Measurements from ENCODE around the gene ADAMTS16.
"Not testable (repeated sequence)": the region's sequence is repeated elsewhere in the genome, so short reads cannot be mapped to it uniquely, and the experiment has no call there.

The ADAMTS16 gene

GRCh38 chr5:5139777-5140478 lies at the start of gene ADAMTS16:
Gene ADAMTS16 (plus strand): TSS chr5:5140330. CDS start chr5:5140468, 138 bp downstream.
- no peak for DNase-seq (ENCODE audit: low read depth in 2 of 2)

- no peak for DNase-seq (ENCODE audit: low read depth in 2 of 2)
Observed at GRCh38 chr5:5092149-5092548, 48.0 kb upstream of the ADAMTS16 start.

- DNase-seq (ENCODE audit: low read depth in 2 of 2) = no peak
Observed at GRCh38 chr5:5100635-5101034, 39.5 kb upstream of the ADAMTS16 start.

- no peak for DNase-seq (ENCODE audit: low read depth in 2 of 2)
Observed at GRCh38 chr5:5101676-5102075, 38.5 kb upstream of the ADAMTS16 start.

- no peak for DNase-seq (ENCODE audit: low read depth in 2 of 2)
Observed at GRCh38 chr5:5103245-5103644, 36.9 kb upstream of the ADAMTS16 start.

- no peak for DNase-seq (ENCODE audit: low read depth in 2 of 2)
Observed at GRCh38 chr5:5104550-5104949, 35.6 kb upstream of the ADAMTS16 start.

GRCh38 chr5:5105531-5105930 lies 34.6 kb upstream of the ADAMTS16 start:
- DNase-seq (ENCODE audit: low read depth in 2 of 2) = no peak

GRCh38 chr5:5116956-5117355 lies 23.2 kb upstream of the ADAMTS16 start:
- DNase-seq (ENCODE audit: low read depth in 2 of 2) = no peak

- DNase-seq (ENCODE audit: low read depth in 2 of 2) = no peak
Observed at GRCh38 chr5:5122776-5123175, 17.4 kb upstream of the ADAMTS16 start.

GRCh38 chr5:5124231-5124630 lies 15.9 kb upstream of the ADAMTS16 start:
- DNase-seq (ENCODE audit: low read depth in 2 of 2) = no peak

- no peak for DNase-seq (ENCODE audit: low read depth in 2 of 2)
Observed at GRCh38 chr5:5126444-5126843, 13.7 kb upstream of the ADAMTS16 start.

GRCh38 chr5:5128766-5129165 lies 11.4 kb upstream of the ADAMTS16 start:
- no peak for DNase-seq (ENCODE audit: low read depth in 2 of 2)

- DNase-seq (ENCODE audit: low read depth in 2 of 2) = no peak
Observed at GRCh38 chr5:5132234-5132633, 7.9 kb upstream of the ADAMTS16 start.

GRCh38 chr5:5132693-5133295 lies 7.3 kb upstream of the ADAMTS16 start:
- no peak for DNase-seq (ENCODE audit: low read depth in 2 of 2)

GRCh38 chr5:5134107-5134506 lies 6.0 kb upstream of the ADAMTS16 start:
- DNase-seq (ENCODE audit: low read depth in 2 of 2) = no peak

- DNase-seq (ENCODE audit: low read depth in 2 of 2) = no peak
Observed at GRCh38 chr5:5135957-5136676, 4.0 kb upstream of the ADAMTS16 start.

- not testable (repeated sequence) for DNase-seq (ENCODE audit: low read depth in 2 of 2)
Observed at GRCh38 chr5:5137851-5138250, 2.3 kb upstream of the ADAMTS16 start.

GRCh38 chr5:5139336-5139776 lies 774 bp upstream of the ADAMTS16 start:
- DNase-seq (ENCODE audit: low read depth in 2 of 2) = no peak

- no peak for DNase-seq (ENCODE audit: low read depth in 2 of 2)
Observed at GRCh38 chr5:5140479-5141338, 579 bp downstream of the ADAMTS16 start.

- DNase-seq (ENCODE audit: low read depth in 2 of 2) = no peak
Observed at GRCh38 chr5:5141339-5141599, 1.1 kb downstream of the ADAMTS16 start.

- peak; percentile 22 to 45 for DNase-seq (ENCODE audit: low read depth in 2 of 2)
Observed at GRCh38 chr5:5141625-5142525, 1.7 kb downstream of the ADAMTS16 start.
